ENCODE measurements around the gene SCNN1B.

SCNN1B gene

GRCh38 chr16:23327836-23328235 lies 25.7 kb downstream of the SCNN1B start:
- H3K79me2 ChIP-seq (ENCODE audit: low read length): no peaks in the 10 kb centered on the region
- H2AFZ ChIP-seq (ENCODE audit: low read depth, low read length): no peak overlapping the region
- no peaks in the 10 kb centered on the region for H3K36me3 ChIP-seq (replicated peaks; ENCODE audit: low read depth, low read length)
- H3K9me3 ChIP-seq (ENCODE audit: insufficient read depth, low read length): no peaks in the 10 kb centered on the region
- no peak overlapping the region for H3K9ac ChIP-seq (ENCODE audit: low read length)
- no peak overlapping the region for H3K27ac ChIP-seq (ENCODE audit: low read length)
- H3K4me3 ChIP-seq (ENCODE audit: low read length): no peak overlapping the region
- H3K27me3 ChIP-seq (ENCODE audit: low read depth, low read length): no peaks in the 10 kb centered on the region
- H4K20me1 ChIP-seq (ENCODE audit: insufficient read depth, low read length): no peaks in the 10 kb centered on the region
- H3K4me2 ChIP-seq (ENCODE audit: low read length): no peak overlapping the region
- peaks cover 19% of the 10 kb centered on the region for H3K4me1 ChIP-seq (ENCODE audit: low read length)
- TF ChIP-seq EZH2phosphoT487 (IDR thresholded peaks at IDR 0.05; ENCODE audit: low read depth) (no peak), CTCF (IDR thresholded peaks at IDR 0.05; ENCODE audit: low read depth, low read length) (no peak)

DNA sequence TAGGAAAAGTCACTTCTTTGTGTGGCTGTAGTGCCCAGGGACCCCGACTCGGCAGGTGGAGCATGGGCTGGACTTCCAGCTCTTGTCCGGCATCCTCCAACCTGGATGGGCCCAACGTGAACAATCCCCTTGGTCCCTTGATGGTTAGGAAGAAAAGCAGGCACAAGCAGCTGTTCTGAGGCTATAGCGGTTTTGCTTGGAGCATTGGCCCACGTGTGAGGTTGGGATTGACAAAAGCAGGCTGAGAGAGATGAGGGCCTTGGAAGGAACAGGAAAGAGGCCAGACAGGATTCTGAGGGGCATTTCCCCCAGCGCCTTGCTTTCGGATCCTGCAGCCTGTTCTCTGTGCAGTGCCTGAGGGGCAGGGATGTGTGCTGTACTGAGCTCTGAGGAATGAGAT lies 28.1 kb downstream of the SCNN1B start:
- H3K27ac ChIP-seq (ENCODE audit: low read length): no peak overlapping the region
- no peaks in the 10 kb centered on the region for H3K27me3 ChIP-seq (ENCODE audit: low read depth, low read length)
- H3K4me2 ChIP-seq (ENCODE audit: low read length): no peak overlapping the region
- no peak overlapping the region for H3K4me3 ChIP-seq (ENCODE audit: low read length)
- H3K9ac ChIP-seq (ENCODE audit: low read length): no peak overlapping the region
- TF ChIP-seq EZH2phosphoT487 (IDR thresholded peaks at IDR 0.05; ENCODE audit: low read depth) (no peak), CTCF (IDR thresholded peaks at IDR 0.05; ENCODE audit: low read depth, low read length) (no peak)
- H4K20me1 ChIP-seq (ENCODE audit: insufficient read depth, low read length): no peaks in the 10 kb centered on the region
- H3K9me3 ChIP-seq (ENCODE audit: insufficient read depth, low read length): no peaks in the 10 kb centered on the region
- no peak overlapping the region for H2AFZ ChIP-seq (ENCODE audit: low read depth, low read length)
- H3K4me1 ChIP-seq (ENCODE audit: low read length): peaks cover 14% of the 10 kb centered on the region
- no peaks in the 10 kb centered on the region for H3K36me3 ChIP-seq (replicated peaks; ENCODE audit: low read depth, low read length)
- H3K79me2 ChIP-seq (ENCODE audit: low read length): no peaks in the 10 kb centered on the region

- Histone ChIP-seq H3K9ac (ENCODE audit: low read length) (no peak overlapping the region), H3K9me3 (ENCODE audit: insufficient read depth, low read length) (no peaks in the 10 kb centered on the region), H2AFZ (ENCODE audit: low read depth, low read length) (no peak overlapping the region), H3K27ac (ENCODE audit: low read length) (no peak overlapping the region), H3K4me1 (ENCODE audit: low read length) (peaks cover 20% of the 10 kb centered on the region), H3K27me3 (ENCODE audit: low read depth, low read length) (no peaks in the 10 kb centered on the region), H3K36me3 (replicated peaks; ENCODE audit: low read depth, low read length) (no peaks in the 10 kb centered on the region), H3K4me3 (ENCODE audit: low read length) (no peak overlapping the region), H4K20me1 (ENCODE audit: insufficient read depth, low read length) (no peaks in the 10 kb centered on the region), H3K4me2 (ENCODE audit: low read length) (no peak overlapping the region), H3K79me2 (ENCODE audit: low read length) (no peaks in the 10 kb centered on the region)
- TF ChIP-seq EZH2phosphoT487 (IDR thresholded peaks at IDR 0.05; ENCODE audit: low read depth) (no peak), CTCF (IDR thresholded peaks at IDR 0.05; ENCODE audit: low read depth, low read length) (no peak)
Observed at GRCh38 chr16:23330583-23331249, 28.6 kb downstream of the SCNN1B start.

DNA sequence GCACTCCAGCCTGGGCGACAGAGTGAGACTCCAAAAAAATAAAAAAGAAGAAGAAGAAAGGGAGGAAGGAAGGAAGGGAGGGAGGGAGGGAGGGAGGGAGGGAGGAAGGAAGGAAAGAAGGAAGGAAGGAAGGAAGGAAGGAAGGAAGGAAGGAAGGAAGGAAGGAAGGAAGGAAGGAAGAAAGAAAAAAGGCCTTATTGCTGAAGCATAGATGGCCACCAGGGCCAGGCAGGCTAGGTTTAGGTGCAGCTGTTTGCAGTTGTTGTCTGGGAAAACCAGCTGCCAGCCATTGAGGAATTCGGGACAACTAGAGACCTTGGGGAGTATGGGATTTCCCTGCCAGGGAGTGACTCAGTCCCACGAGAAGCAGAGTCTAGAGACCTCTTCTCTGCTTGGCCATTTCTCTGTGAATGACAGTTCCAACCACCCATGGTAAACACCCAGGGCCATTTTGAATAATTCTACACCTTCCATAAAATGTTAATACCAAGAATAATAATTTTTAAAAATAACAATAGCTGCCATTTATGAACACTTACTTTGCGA lies 31.0 kb downstream of the SCNN1B start:
- Histone ChIP-seq H3K27ac (ENCODE audit: low read length) (no peak overlapping the region), H3K79me2 (ENCODE audit: low read length) (no peaks in the 10 kb centered on the region), H2AFZ (ENCODE audit: low read depth, low read length) (no peak overlapping the region), H4K20me1 (ENCODE audit: insufficient read depth, low read length) (no peaks in the 10 kb centered on the region), H3K4me3 (ENCODE audit: low read length) (no peak overlapping the region), H3K9ac (ENCODE audit: low read length) (no peak overlapping the region), H3K4me1 (ENCODE audit: low read length) (peaks cover 42% of the 10 kb centered on the region), H3K4me2 (ENCODE audit: low read length) (no peak overlapping the region), H3K36me3 (replicated peaks; ENCODE audit: low read depth, low read length) (no peaks in the 10 kb centered on the region), H3K27me3 (ENCODE audit: low read depth, low read length) (no peaks in the 10 kb centered on the region), H3K9me3 (ENCODE audit: insufficient read depth, low read length) (no peaks in the 10 kb centered on the region)
- TF ChIP-seq EZH2phosphoT487 (IDR thresholded peaks at IDR 0.05; ENCODE audit: low read depth) (no peak), CTCF (IDR thresholded peaks at IDR 0.05; ENCODE audit: low read depth, low read length) (no peak)

All from OCI-LY3 (cell line).